ENCODE results near the gene COQ9. TPM values are rescaled to one million over a fixed set of nuclear protein-coding genes. Genes with fewer than 3 reads are reported as not detected.

Gene COQ9
- total and polyA plus RNA-seq, 4 experiments from 2014 or later: 26.8 to 37.7 (median 31.6) TPM

GRCh38 chr16:57484515-57485005 lies 37.3 kb downstream of the COQ9 start:
- intact Hi-C loops (cut with micrococcal nuclease): no loop called here
- Mint-ChIP-seq H3K4me1 (peaks cover 11 to 27% (median 21%) of the 10 kb centered on the region in 4 donors), H3K9me3 (no peaks in the 10 kb centered on the region), H3K36me3 (no peaks in the 10 kb centered on the region), H3K4me3 (peak overlapping the region in 5 of 8 donors; percentile 22 to 90 (median 70)), H3K27ac (peak overlapping the region in 3 of 7 donors; percentile 61 to 72 (median 71)), H3K27me3 (no peaks in the 10 kb centered on the region)
- Histone ChIP-seq H3K27ac (ENCODE audit: low read depth, low read length) (no peak overlapping the region), H3K4me3 (ENCODE audit: low read length in 2 of 2) (no peak overlapping the region), H3K4me1 (ENCODE audit: insufficient read depth, low read length) (peaks cover 17% of the 10 kb centered on the region), H3K9me3 (ENCODE audit: control insufficient read depth in 1 of 2, low read length in 2 of 2) (no peaks in the 10 kb centered on the region), H3K27me3 (ENCODE audit: insufficient read depth, low read length) (no peaks in the 10 kb centered on the region), H3K36me3 (ENCODE audit: insufficient read depth, low read length) (no peaks in the 10 kb centered on the region)
- ChIA-PET CTCF (ENCODE audit: partially characterized antibody) (interaction anchor here (2.2 to 4.0 kb wide), 2 partner anchors 23 to 35 kb away, joined by 9 to 22 read pairs; partner anchors contain the start of gene POLR2C), POLR2A (ENCODE audit: partially characterized antibody) (interaction anchor here (1.5 to 2.2 kb wide), 2 partner anchors 37 to 51 kb away, joined by 4 to 8 read pairs; partner anchors contain the start of genes CIAPIN1 and COQ9)
- no peak for DNase-seq

- DNase-seq: no peak
- no peak overlapping the region for H3K27ac ChIP-seq (ENCODE audit: low read depth, low read length)
- H3K9me3 ChIP-seq (ENCODE audit: control insufficient read depth in 1 of 2, low read length in 2 of 2): no peaks in the 10 kb centered on the region
- Mint-ChIP-seq H3K27ac (peak overlapping the region in 5 of 7 donors; percentile 27 to 81 (median 70)), H3K9me3 (no peaks in the 10 kb centered on the region), H3K36me3 (no peaks in the 10 kb centered on the region), H3K4me3 (peak overlapping the region; percentile 82 to 90 (median 86)), H3K4me1 (peaks cover 11 to 27% (median 21%) of the 10 kb centered on the region in 4 donors), H3K27me3 (no peaks in the 10 kb centered on the region)
- peaks cover 17% of the 10 kb centered on the region for H3K4me1 ChIP-seq (ENCODE audit: insufficient read depth, low read length)
- H3K27me3 ChIP-seq (ENCODE audit: insufficient read depth, low read length): no peaks in the 10 kb centered on the region
- ChIA-PET CTCF (ENCODE audit: partially characterized antibody) (interaction anchor here (0.6 to 4.0 kb wide), 4 partner anchors 23 to 852 kb away, joined by 3 to 22 read pairs (median 12); partner anchors contain the start of genes CCDC102A and POLR2C), POLR2A (ENCODE audit: partially characterized antibody) (interaction anchor here (1.0 to 2.7 kb wide), 7 partner anchors 12 to 56 kb away, joined by 3 to 31 read pairs (median 6); partner anchors contain the start of genes CCDC102A, CIAPIN1, COQ9 and POLR2C)
- no peaks in the 10 kb centered on the region for H3K36me3 ChIP-seq (ENCODE audit: insufficient read depth, low read length)
- peak overlapping the region in 1 of 2 donors; percentile 55 for H3K4me3 ChIP-seq (ENCODE audit: low read length in 2 of 2)
- intact Hi-C loops (cut with micrococcal nuclease): no loop called here
These were observed 38.0 kb downstream of the COQ9 start for GRCh38 chr16:57485091-57485915.

GRCh38 chr16:57485916-57486857 lies 38.9 kb downstream of the COQ9 start, which contains the start of gene DOK4:
TSS of gene DOK4 (minus strand) at chr16:57486493. CDS start at chr16:57479507, 6,986 bp downstream.
- Mint-ChIP-seq H3K36me3 (no peaks in the 10 kb centered on the region), H3K27ac (peak within 1 kb of the TSS in 5 of 7 donors; percentile 44 to 81 (median 77)), H3K27me3 (no peaks in the 10 kb centered on the region), H3K9me3 (no peaks in the 10 kb centered on the region), H3K4me1 (peaks cover 11 to 27% (median 21%) of the 10 kb centered on the region in 4 donors), H3K4me3 (peak within 1 kb of the TSS; percentile 82 to 90 (median 86))
- intact Hi-C loops (cut with micrococcal nuclease): loop anchor here (1.0 kb wide), 3 partner anchors 10 to 50 kb away; partner anchors contain the start of genes CCDC102A, CIAPIN1 and COQ9
- Histone ChIP-seq H3K27me3 (ENCODE audit: insufficient read depth, low read length) (no peaks in the 10 kb centered on the region), H3K4me3 (ENCODE audit: low read length in 2 of 2) (peak within 1 kb of the TSS in 1 of 2 donors; percentile 55), H3K36me3 (ENCODE audit: insufficient read depth, low read length) (no peaks in the 10 kb centered on the region), H3K9me3 (ENCODE audit: control insufficient read depth in 1 of 2, low read length in 2 of 2) (no peaks in the 10 kb centered on the region), H3K4me1 (ENCODE audit: insufficient read depth, low read length) (peaks cover 17% of the 10 kb centered on the region), H3K27ac (ENCODE audit: low read depth, low read length) (peak within 1 kb of the TSS; percentile 36)
- CTCF ChIA-PET (ENCODE audit: partially characterized antibody): interaction anchor here (1.5 to 4.0 kb wide), 4 partner anchors 12 to 51 kb away, joined by 7 to 22 read pairs (median 12); partner anchors contain the start of genes CCDC102A and POLR2C
- POLR2A ChIA-PET (ENCODE audit: partially characterized antibody): interaction anchor here (1.0 to 2.7 kb wide), 10 partner anchors 11 to 55 kb away, joined by 3 to 31 read pairs (median 4); partner anchors contain the start of genes CCDC102A, CIAPIN1, COQ9 and POLR2C
- DNase-seq: peak; percentile 65 to 72 (median 69)

- Mint-ChIP-seq H3K36me3 (no peaks in the 10 kb centered on the region), H3K4me1 (peaks cover 11 to 27% (median 21%) of the 10 kb centered on the region in 4 donors), H3K27me3 (peaks cover 0 to 1% of the 10 kb centered on the region in 2 donors), H3K4me3 (peak overlapping the region; percentile 77 to 83 (median 80)), H3K9me3 (no peaks in the 10 kb centered on the region), H3K27ac (peak overlapping the region in 5 of 7 donors; percentile 44 to 77 (median 46))
- CTCF ChIA-PET (ENCODE audit: partially characterized antibody): interaction anchor here (1.2 to 4.0 kb wide), 6 partner anchors 13 to 69 kb away, joined by 5 to 22 read pairs (median 8); partner anchors contain the start of genes CCDC102A and POLR2C
- H3K4me1 ChIP-seq (ENCODE audit: insufficient read depth, low read length): peaks cover 17% of the 10 kb centered on the region
- DNase-seq: no peak
- H3K36me3 ChIP-seq (ENCODE audit: insufficient read depth, low read length): no peaks in the 10 kb centered on the region
- intact Hi-C loops (cut with micrococcal nuclease): loop anchor here (1.0 kb wide), 3 partner anchors 11 to 49 kb away; partner anchors contain the start of genes CCDC102A, CIAPIN1 and COQ9
- no peaks in the 10 kb centered on the region for H3K9me3 ChIP-seq (ENCODE audit: control insufficient read depth in 1 of 2, low read length in 2 of 2)
- no peak overlapping the region for H3K27ac ChIP-seq (ENCODE audit: low read depth, low read length)
- POLR2A ChIA-PET (ENCODE audit: partially characterized antibody): interaction anchor here (1.0 to 2.7 kb wide), 8 partner anchors 12 to 187 kb away, joined by 3 to 31 read pairs (median 4); partner anchors contain the start of genes CCDC102A, CIAPIN1, COQ9 and POLR2C
- peak overlapping the region in 1 of 2 donors; percentile 35 for H3K4me3 ChIP-seq (ENCODE audit: low read length in 2 of 2)
- H3K27me3 ChIP-seq (ENCODE audit: insufficient read depth, low read length): no peaks in the 10 kb centered on the region
These were observed 39.9 kb downstream of the COQ9 start for GRCh38 chr16:57486858-57487834.

- no peak overlapping the region for H3K27ac Mint-ChIP-seq
- intact Hi-C loops (cut with micrococcal nuclease): no loop called here
- no peak for DNase-seq
- no peaks in the 10 kb centered on the region for H3K27me3 ChIP-seq (ENCODE audit: insufficient read depth, low read length)
- no peaks in the 10 kb centered on the region for H3K36me3 ChIP-seq (ENCODE audit: insufficient read depth, low read length)
- no peak overlapping the region for H3K27ac ChIP-seq (ENCODE audit: low read depth, low read length)
- H3K4me1 Mint-ChIP-seq: peaks cover 11 to 27% (median 21%) of the 10 kb centered on the region in 4 donors
- H3K9me3 Mint-ChIP-seq: no peaks in the 10 kb centered on the region
- peaks cover 0 to 5% of the 10 kb centered on the region in 2 donors for H3K27me3 Mint-ChIP-seq
- ChIA-PET CTCF (ENCODE audit: partially characterized antibody) (interaction anchor here (0.8 to 1.5 kb wide), 2 partner anchors 14 to 27 kb away, joined by 3 to 5 read pairs; partner anchors contain the start of gene POLR2C), POLR2A (ENCODE audit: partially characterized antibody) (no interaction called here)
- no peaks in the 10 kb centered on the region for H3K36me3 Mint-ChIP-seq
- H3K4me3 ChIP-seq (ENCODE audit: low read length in 2 of 2): no peak overlapping the region
- H3K9me3 ChIP-seq (ENCODE audit: control insufficient read depth in 1 of 2, low read length in 2 of 2): no peaks in the 10 kb centered on the region
- H3K4me1 ChIP-seq (ENCODE audit: insufficient read depth, low read length): peaks cover 17% of the 10 kb centered on the region
- no peak overlapping the region for H3K4me3 Mint-ChIP-seq
These were observed 42.0 kb downstream of the COQ9 start for GRCh38 chr16:57489229-57489628.
